GM18520 (cell line): Measurements from ENCODE around the gene FBLN7.

Experiments used
- ATAC-seq: cut with Tn5 transposase; IDR thresholded peaks from one replicate; pipeline ENCODE4 v1.9.1; 2021; ENCODE audit not compliant: unreplicated experiment

The FBLN7 gene

DNA sequence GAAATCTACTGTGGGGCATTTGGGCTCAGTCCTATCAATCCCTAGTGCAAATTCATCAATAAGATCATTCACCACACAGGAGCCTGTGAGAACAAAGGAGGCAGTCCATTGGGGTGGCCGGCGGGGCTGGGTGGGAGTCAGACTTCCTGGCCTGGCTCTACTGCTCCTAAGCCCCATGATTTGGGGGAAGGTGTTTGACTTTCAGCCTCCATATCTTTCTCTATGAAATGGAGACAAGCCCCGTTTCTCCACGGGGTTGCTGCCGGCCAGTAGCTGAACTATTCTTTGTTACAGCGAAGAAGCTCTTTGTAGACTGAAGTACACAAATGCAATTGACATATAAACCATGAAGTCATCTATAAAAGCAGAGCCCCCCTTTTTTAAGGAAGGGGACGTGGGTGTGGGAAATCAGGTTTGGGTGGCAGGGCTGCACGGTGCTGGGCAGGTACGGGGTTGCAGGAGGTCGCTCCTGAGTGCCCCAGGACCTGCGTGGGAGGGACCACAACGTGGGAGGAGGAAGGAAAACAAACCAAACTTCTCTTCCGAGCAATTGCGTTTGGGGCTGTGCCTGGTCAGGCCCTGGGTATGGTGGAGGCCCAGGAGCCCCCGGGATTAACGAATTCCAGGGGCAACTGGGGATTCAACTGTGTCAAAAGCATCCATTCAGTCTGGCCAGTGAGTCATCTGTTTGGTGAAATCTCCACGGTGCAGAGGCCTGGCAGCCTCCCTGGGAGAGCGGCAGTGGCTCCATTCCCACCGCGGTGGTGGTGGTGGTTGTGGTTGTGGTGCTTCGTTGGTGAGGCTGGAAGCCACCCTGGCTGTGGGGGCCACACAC, 18.2 kb downstream of the FBLN7 start:
- no peak for ATAC-seq

- no peak for ATAC-seq
Measured at GRCh38 chr2:112157472-112157871, 19.3 kb downstream of the FBLN7 start.

GRCh38 chr2:112159454-112159921, 21.3 kb downstream of the FBLN7 start:
- no peak for ATAC-seq

GRCh38 chr2:112160283-112161250, 22.4 kb downstream of the FBLN7 start:
- ATAC-seq, result no peak

DNA sequence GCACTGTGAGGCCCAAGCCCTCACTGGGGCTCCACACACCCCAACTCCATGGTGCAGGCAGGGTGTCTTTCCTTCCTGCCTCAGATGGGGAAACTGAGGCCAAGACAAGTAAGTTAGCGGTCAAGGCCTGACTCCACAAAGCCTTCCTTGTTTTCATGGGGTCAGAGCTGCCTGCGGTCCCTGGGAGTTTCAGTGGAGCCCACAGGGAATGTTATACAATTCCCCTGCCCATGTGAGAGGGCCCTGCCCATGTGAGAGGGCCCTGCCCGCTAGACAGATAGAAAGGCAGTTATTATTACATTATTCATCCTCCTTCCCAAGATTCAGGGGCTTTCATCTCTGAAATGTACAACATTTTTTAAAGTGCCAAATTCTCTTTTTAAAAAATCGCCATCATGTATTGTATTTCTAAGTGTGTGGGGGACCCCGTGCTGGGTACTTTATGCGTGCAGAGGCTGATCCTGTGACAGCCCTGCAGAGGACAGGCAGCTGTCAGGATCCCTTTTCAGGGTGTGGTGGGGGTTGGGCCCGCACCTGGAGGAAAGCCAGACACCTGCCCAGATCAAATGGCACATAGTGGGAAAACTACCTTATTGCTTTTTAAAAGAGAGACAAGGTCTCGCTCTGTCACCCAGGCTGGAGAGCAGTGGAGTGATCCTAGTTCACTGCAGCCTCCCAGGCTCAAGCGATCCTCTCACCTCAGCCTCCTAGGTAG, 23.4 kb downstream of the FBLN7 start:
- ATAC-seq, result no peak

GRCh38 chr2:112162341-112162740, 24.2 kb downstream of the FBLN7 start:
- ATAC-seq, result no peak

DNA sequence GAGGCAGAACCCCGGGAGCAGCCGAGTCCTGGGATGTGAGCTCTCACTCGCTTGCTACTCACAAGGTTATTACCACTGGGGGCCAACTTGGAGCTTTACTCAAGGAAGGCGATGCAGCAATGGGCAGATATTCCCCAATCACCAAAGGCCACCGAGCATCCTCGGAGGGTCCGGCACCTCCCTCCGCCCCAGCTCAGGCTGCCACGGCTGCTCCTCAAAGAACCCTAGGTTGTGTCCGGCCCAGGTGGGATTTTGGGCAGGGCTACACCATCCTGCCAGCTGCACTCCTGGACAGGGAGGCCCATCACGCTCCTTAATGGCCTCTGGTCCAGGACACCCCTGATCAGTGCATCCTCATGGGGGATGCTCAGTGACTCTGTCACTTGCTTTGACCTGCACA, 24.8 kb downstream of the FBLN7 start:
- ATAC-seq, result no peak

- no peak for ATAC-seq
Measured at GRCh38 chr2:112163541-112163981, 25.4 kb downstream of the FBLN7 start.

GRCh38 chr2:112164876-112165275, 26.7 kb downstream of the FBLN7 start:
- ATAC-seq, result no peak

- no peak for ATAC-seq
Measured at GRCh38 chr2:112165296-112165695, 27.1 kb downstream of the FBLN7 start.

- ATAC-seq, result no peak
Measured at GRCh38 chr2:112166806-112167499, 28.8 kb downstream of the FBLN7 start.

- no peak for ATAC-seq
Measured at GRCh38 chr2:112168422-112169124, 30.4 kb downstream of the FBLN7 start.

GRCh38 chr2:112170495-112170894, 32.3 kb downstream of the FBLN7 start:
- no peak for ATAC-seq

GRCh38 chr2:112173646-112174319, 35.6 kb downstream of the FBLN7 start:
- no peak for ATAC-seq

DNA sequence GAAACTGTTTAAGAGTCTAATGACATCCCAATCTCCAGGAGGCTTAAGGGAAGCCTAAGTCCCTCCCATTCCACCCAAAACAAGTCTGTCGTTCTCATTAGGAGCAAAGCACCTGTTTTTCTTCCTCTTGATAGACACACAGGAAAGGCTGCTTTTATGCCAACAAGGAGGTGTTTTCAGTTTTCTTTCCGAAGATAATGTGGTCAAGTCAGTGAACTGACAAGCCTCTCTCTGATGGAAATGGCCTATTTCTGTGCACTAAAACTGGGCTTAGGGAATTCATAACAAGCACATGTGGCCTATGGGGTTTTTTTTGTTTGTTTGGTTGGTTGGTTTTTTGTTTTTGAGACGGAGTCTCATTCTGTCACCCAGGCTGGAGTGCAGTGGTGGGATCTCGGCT, 36.2 kb downstream of the FBLN7 start:
- ATAC-seq, result no peak

DNA sequence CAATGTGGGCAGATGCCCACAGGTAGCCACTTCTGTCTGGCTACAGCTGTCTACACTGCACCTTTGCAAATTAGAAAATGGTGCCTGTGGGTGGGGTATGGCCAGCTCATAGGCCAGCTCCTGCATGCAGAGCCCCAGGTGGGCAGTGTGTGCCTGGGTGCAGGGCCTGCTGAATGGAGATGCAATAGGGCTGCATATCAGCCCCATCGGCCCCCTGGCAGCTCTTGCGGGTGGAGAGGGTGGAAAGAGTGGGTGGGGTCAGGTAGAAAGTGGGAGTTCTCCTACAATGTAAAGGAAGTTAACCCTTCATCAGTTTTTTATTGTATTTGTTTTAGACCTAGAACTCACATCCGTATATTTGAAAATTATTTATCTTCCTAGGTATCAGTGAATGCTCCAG, 37.1 kb downstream of the FBLN7 start:
- ATAC-seq, result no peak

DNA sequence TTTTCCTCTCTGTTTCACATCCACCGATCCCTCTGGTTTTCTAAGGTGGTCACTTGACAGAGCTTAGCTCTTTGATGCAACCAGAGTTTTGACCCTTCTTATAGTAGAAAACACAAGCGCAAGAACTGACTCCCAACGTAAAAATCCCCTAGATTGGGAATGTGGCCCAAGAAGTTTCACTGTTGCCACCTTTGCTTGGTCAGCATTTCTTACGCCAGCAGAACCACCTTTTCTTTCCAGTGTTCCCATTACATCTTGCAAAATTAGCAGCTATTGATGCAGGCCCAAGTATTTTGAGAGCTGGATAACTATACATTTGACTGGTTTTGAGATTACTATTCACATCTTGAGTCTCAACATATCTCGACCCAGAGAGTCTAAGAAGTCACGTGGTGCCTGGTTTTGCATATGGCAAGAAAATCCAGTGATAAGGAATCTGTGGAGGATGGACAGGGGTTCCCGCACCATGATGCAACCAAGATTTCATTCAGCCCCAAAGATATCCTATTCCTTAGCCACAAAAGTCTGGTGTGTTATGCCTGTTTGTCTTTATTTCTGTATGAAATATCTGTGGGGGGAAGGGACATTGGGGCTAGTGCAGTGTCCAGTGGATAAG, 37.9 kb downstream of the FBLN7 start:
- ATAC-seq, result no peak

GRCh38 chr2:112181571-112182290, 43.5 kb downstream of the FBLN7 start:
- no peak for ATAC-seq
